IPS DF 19.7 (cell line): ENCODE measurements around the gene ETS2.

Source experiments
- DNase-seq: peaks from one replicate; pipeline ENCODE4 v3.0.0-alpha.2; 2013; ENCODE audit warnings: low read depth, low spot score

The ETS2 gene

GRCh38 chr21:38802050-38803026 lies 3.4 kb upstream of the ETS2 start:
- no peak for DNase-seq

- DNase-seq: no peak
Observed at GRCh38 chr21:38803075-38803660, 2.6 kb upstream of the ETS2 start.

- no peak for DNase-seq
Observed at GRCh38 chr21:38804030-38804788, 1.5 kb upstream of the ETS2 start.

- DNase-seq: no peak
Observed at GRCh38 chr21:38804789-38805327, 871 bp upstream of the ETS2 start.

- no peak for DNase-seq
Observed at GRCh38 chr21:38806153-38806941, 618 bp downstream of the ETS2 start.

- no peak for DNase-seq
Observed at GRCh38 chr21:38806942-38807284, 1.2 kb downstream of the ETS2 start.

GRCh38 chr21:38807441-38807871 lies 1.7 kb downstream of the ETS2 start:
- DNase-seq: no peak

- no peak for DNase-seq
Observed at GRCh38 chr21:38807986-38808385, 2.3 kb downstream of the ETS2 start.

- DNase-seq: no peak
Observed at GRCh38 chr21:38809198-38809878, 3.6 kb downstream of the ETS2 start.

GRCh38 chr21:38810034-38810825 lies 4.5 kb downstream of the ETS2 start:
- no peak for DNase-seq

GRCh38 chr21:38810826-38811164 lies 5.1 kb downstream of the ETS2 start:
- DNase-seq: no peak

GRCh38 chr21:38811257-38811656 lies 5.5 kb downstream of the ETS2 start:
- DNase-seq: no peak

- DNase-seq: no peak
Observed at GRCh38 chr21:38813143-38813542, 7.4 kb downstream of the ETS2 start.

GRCh38 chr21:38813547-38813946 lies 7.8 kb downstream of the ETS2 start:
- DNase-seq: no peak

GRCh38 chr21:38814126-38815059 lies 8.7 kb downstream of the ETS2 start:
- no peak for DNase-seq

- no peak for DNase-seq
Observed at GRCh38 chr21:38815060-38815405, 9.3 kb downstream of the ETS2 start.

- no peak for DNase-seq
Observed at GRCh38 chr21:38816400-38816977, 10.8 kb downstream of the ETS2 start.
